T-helper 1 cell treated with Interleukin-12 subunit alpha and Interleukin-12 subunit beta and Interleukin-4 antibody, amounts not matched to agents 30 μg/mL and 1 μg/mL, for 36 hours (primary cell): ENCODE measurements around the gene SSBP3.

ENCODE experiments used
- H3K27ac Mint-ChIP-seq: one replicate; pipeline ENCODE4 v1.8.0; 2021; ENCODE audit warnings: mild to moderate bottlenecking, mixed read lengths
- H3K27me3 Mint-ChIP-seq: one replicate; pipeline ENCODE4 v1.8.0; 2021; ENCODE audit warnings: low read depth, mixed read lengths
- H3K36me3 Mint-ChIP-seq: one replicate; pipeline ENCODE4 v1.8.0; 2021; ENCODE audit warnings: low read depth, mixed read lengths
- H3K4me1 Mint-ChIP-seq: one replicate; pipeline ENCODE4 v1.8.0; 2021; ENCODE audit warnings: low read depth, mixed read lengths
- H3K4me3 Mint-ChIP-seq: one replicate; pipeline ENCODE4 v1.8.0; 2021; ENCODE audit warnings: mild to moderate bottlenecking, moderate library complexity, mixed read lengths
- H3K9me3 Mint-ChIP-seq: one replicate; pipeline ENCODE4 v1.8.0; 2021; ENCODE audit warnings: mixed read lengths

SSBP3 gene

GRCh38 chr1:54177726-54178125 is 228.5 kb downstream of the SSBP3 start:
- peaks cover 7% of the 10 kb centered on the region for H3K4me1 Mint-ChIP-seq
- no peak overlapping the region for H3K27ac Mint-ChIP-seq
- H3K4me3 Mint-ChIP-seq: no peak overlapping the region
- peaks cover 2% of the 10 kb centered on the region for H3K36me3 Mint-ChIP-seq
- no peaks in the 10 kb centered on the region for H3K9me3 Mint-ChIP-seq
- H3K27me3 Mint-ChIP-seq: no peaks in the 10 kb centered on the region

- Mint-ChIP-seq H3K9me3 (no peaks in the 10 kb centered on the region), H3K27ac (no peak overlapping the region), H3K36me3 (peaks cover 1% of the 10 kb centered on the region), H3K4me3 (no peak overlapping the region), H3K27me3 (no peaks in the 10 kb centered on the region), H3K4me1 (peaks cover 9% of the 10 kb centered on the region)
Observed at GRCh38 chr1:54176621-54177327, 229.4 kb downstream of the SSBP3 start.
